HG03432 (cell line): Measurements from ENCODE around the gene SMIM5.
"Not testable (repeated sequence)": the region's sequence is repeated elsewhere in the genome, so short reads cannot be mapped to it uniquely, and the experiment has no call there.

Experiments
- ATAC-seq: cut with Tn5 transposase; IDR thresholded peaks from one replicate; pipeline ENCODE4 v1.9.1; 2021; ENCODE audit warnings: mild to moderate bottlenecking, moderate library complexity; ENCODE audit not compliant: unreplicated experiment

SMIM5 gene, protein sequence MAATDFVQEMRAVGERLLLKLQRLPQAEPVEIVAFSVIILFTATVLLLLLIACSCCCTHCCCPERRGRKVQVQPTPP

GRCh38 chr17:75632863-75633485, at the start of gene SMIM5:
TSS of gene SMIM5 (plus strand) at chr17:75633434. CDS start at chr17:75640202, 6,768 bp downstream.
- ATAC-seq: peak; percentile 58

DNA sequence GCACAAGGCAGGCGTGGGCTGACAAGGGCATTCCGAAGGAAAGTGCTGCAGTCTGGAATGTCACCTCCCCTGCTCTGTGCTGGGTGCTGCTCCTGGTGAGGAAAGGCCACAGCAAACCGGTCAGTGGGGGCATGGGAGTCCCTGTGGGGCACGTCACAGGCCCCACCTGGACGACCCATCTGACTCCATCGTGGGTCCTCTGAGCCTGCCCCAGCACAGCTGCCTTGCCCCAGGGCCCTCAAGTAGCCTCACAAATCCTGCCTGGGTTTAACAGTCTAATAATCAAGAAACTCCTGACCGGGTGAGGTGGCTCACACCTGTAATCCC, 48.4 kb upstream of the SMIM5 start:
- ATAC-seq: no peak

GRCh38 chr17:75587675-75588595, 45.3 kb upstream of the SMIM5 start, which contains the start of gene MYO15B:
TSS of gene MYO15B (plus strand) at chr17:75587800. CDS start at chr17:75588058, 258 bp downstream.
- ATAC-seq: peak; percentile 22

DNA sequence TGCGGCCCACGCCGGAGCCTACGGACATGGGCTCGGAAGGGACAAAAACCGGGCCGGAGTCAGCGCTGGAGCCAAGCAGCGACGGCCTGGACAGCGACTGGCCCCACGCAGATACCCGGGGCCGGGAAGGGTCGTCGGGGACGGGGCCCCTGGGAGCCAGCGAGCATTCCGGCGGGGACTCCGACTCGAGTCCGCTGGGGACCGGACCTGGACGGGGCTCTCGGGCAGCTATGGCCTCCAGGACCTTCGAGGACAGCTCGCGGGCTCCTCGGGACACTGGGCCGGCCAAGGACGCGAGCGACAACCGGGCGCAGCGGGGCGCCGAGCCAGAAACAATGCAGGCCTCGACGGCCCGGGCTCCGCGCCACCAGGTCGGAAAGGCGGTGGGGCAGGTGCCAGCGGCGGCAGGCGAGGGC, 44.6 kb upstream of the SMIM5 start:
- peak; percentile 32 for ATAC-seq

GRCh38 chr17:75589012-75589918, 44.0 kb upstream of the SMIM5 start:
- peak; percentile 66 for ATAC-seq

DNA sequence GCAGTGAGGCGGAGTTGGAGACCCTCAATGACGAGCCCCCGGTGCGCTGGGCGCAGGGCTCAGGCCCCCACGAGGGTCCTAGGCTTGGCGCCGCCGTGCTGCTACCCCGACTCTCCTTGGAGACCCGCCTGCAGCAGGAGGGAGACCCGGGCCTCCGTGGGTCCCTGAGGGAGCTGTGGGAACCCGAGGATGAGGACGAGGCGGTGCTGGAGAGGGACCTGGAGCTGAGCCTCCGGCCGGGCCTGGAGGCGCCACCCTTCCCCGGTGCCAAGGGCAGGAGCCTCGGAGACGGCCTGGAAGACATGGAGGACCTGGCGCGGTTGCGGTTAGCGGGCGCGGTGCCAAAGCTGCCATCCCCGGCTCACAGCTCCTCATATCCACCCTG, 43.3 kb upstream of the SMIM5 start:
- ATAC-seq: no peak

DNA sequence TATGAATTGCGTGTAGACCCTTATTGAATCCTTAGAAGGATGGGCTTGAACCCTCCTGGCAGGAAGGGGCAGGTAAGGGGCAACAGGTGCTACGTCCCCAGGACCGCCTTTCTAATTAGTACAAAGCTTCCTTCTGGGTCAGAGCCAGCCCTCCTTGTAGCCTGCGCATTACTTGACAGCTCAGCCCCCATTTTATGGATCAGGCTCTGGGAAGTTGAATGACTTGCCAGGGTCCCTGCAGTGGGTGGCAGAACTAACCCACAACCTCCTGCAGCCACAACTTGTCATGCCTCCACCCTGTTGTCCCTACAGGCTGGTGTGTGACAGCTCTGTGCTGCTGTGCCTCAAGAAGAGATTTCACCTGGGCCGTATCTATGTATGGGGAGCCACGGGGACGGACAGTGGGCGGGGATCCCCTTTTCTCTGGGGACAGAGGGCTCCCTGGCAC, 42.9 kb upstream of the SMIM5 start:
- ATAC-seq: no peak

DNA sequence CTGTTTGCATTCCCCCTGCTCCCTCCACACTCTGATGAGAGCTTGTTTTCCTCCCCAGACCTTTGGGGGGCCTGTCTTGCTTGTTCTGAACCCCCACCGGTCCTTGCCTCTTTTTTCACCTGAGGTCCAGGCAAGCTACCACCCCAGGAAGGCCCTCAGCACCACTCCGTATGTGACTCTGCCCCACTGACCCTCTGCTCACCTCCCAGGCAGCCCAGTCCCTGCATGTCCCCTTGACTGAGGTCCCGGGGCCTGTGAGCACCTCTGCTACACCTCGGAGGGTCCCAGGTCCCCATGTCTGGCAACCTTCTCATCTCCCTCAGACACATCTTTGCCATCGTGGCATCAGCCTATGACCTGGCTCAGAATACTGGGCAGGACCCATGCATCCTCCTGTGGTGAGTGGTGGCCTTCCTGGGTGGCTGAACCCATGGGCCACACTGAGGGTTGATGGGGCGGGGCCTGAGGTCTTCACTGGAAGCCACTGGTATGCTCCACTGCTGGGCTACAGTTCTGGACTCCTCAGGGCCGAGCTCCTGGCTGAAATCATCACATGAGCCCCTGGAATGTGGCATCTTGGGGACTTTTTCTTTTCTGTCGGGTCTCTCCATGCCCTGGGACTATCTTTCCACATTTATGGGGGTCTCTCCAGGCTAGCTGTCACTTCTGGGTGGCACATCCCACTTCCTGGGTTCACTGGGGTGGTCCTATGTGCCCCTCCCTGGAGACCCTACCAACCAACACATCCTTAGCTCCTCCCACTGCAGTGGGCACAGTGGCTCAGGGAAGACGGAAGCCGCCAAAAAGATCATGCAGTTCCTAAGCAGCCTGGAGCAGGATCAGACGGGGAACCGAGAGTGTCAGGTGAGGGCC, 42.1 kb upstream of the SMIM5 start:
- no peak for ATAC-seq

- ATAC-seq: no peak
These were observed 41.4 kb upstream of the SMIM5 start for GRCh38 chr17:75591722-75592302.

DNA sequence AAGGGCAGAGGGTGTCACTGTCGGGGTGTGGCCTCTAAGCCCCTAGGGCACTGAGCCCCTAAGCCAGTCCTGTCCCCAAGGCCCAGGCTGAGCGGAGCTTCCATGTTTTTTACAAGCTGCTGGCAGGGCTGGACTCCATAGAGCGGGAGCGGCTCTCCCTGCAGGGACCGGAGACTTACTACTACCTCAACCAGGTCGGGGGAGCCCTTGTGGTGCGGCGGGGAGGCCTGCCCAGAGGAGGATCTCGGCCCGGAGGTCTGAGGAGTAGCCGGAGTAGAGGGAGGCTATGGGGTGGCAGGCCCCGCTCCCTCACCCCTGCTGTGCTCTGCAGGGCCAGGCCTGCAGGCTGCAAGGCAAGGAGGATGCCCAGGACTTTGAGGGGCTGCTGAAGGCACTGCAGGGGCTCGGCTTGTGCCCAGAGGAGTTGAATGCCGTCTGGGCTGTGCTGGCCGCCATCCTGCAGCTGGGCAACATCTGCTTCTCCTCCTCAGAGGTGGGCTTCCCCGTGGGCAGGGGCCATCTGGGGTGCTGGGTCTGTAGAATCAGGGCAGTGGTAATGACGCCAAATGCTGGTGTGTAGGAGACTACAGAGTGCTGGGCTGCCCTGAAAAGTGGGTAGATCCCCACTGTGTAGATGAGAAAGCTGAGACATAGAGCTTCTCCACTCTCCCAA, 40.8 kb upstream of the SMIM5 start:
- ATAC-seq: no peak

GRCh38 chr17:75593430-75593829, 39.8 kb upstream of the SMIM5 start:
- ATAC-seq: not testable (repeated sequence)

DNA sequence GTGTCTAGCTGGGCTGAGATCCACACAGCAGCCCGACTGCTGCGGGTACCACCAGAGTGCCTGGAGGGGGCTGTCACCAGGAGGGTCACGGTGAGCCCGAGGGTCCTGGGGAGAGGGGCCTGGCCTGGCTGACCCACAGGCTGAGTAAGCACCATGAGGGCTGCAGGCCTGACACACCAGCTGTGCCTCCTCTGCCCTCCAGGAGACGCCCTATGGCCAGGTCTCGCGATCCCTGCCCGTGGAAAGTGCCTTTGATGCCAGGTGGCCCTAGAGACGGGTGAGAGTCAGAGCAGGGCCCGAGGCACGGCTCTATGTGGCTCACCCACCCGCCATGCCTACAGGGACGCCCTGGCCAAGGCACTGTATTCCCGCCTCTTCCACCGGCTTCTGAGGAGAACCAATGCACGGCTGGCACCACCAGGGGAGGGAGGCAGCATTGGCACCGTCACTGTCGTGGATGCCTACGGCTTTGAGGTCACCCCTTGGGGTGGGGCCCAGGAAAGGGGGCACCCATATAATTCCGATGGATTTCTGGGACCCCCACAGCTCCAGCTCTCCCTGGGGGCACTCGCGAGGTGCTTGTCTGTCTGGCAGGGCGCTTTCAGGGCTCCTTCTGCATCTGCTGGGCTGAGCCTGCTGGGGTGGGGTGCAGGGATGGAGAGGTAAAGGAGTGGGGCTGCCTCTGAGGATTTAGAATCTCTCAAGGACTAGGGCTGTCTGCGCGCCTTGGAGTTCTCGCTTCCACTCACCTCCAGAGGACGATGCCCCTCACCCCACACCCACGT, 38.5 kb upstream of the SMIM5 start:
- no peak for ATAC-seq

DNA sequence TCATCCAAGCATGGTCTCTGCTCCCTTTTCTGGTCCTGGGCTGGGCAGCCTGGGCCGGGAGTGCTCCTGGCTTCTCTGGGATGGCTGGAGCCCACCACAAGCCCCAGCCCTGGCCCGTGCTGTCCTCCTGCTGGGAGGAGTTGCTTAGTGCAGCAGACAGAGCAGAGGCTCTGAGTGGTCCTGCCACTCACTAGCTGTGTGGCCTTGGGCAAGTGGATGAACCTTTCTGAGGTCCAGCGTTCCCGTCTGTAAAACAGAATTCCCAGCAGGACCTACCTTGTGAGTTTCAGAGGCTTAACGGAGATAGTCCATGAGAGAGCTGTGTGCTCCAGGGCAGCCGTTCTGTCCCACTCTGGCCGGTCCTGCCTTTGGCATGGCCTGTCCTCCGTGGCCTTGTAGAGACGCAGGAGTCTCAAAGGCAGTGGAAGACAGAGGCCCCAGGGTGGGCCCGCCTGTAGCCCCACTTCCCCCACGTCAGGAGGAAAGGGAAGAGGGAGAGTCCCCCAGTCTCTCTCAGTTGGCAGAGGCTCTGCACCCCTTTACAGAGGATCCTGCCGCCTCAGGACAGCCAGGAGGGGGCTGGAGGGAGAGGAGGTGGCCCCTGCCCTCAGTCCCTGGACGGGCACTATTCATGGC, 37.8 kb upstream of the SMIM5 start:
- ATAC-seq: no peak

- no peak for ATAC-seq
These were observed 37.3 kb upstream of the SMIM5 start for GRCh38 chr17:75595920-75596313.

DNA sequence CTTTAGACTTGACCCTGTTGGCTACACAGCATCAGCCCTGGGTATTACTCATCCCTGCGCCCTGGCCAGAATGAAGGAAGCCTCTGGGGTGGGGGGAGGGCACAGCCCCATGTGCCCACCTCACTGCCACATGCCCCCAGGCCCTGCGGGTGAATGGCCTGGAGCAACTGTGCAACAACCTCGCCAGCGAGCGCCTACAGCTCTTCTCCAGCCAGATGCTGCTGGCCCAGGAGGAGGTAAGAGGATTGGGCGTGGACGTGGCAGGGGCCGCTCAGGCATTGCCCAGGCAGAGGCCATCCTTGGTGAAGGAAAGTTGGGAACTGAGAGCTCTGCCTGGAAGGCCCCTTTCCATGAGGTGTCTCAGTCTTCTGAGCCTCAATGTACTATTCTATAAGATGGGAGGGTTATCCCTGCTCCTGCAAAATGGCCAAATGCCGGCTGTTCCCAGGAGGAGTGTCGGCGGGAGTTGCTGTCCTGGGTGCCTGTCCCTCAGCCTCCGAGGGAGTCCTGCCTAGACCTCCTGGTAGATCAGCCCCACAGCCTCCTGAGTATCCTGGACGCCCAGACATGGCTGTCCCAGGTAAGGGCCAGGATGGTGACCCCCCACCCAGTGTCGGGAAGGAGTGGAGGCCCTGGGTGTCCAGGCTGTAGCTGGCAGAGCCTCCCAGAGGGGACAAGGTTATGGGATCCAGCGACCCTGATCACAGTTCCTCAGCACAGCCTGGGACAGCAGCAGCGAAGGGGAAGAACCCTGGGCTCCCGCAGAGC, 36.7 kb upstream of the SMIM5 start:
- no peak for ATAC-seq

DNA sequence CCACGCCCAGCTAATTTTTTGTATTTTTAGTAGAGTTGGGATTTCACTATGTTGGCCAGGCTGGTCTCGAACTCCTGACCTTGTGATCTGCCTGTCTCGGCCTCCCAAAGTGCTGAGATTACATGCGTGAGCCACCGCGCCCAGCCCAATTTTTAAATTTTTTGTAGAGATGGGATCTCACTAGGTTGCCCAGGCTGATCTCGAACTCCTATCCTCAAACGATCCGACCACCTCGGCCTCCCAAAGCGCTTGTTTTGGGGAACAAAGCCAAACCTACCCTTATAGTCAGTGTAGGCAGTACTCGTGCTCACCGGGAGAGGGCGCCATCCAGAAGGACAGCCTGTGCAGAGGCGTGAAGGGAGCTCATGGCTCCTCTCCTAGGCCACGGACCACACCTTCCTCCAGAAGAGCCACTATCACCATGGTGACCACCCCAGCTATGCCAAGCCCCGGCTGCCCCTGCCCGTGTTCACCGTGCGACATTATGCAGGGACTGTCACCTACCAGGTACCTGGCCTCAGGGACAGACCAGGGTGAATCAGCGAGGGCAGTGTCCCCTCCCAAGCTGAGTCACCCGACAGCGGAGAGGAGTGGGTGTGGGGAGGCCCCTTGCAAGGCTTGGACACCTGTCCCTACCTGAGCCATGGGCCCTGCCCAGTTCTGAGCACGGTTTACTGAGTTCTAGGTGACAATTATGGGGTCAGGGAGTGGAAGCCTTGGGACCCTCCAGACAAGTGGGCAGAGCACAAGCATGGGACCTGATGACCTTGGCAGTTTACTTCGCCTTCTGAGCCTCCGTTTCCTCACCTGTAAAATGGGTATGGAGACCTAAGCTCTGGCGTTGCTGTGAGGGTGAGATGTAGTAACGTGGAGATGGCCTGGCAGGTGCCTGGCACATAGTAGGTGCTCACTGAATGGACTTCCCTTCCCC, 31.9 kb upstream of the SMIM5 start:
- ATAC-seq: no peak
